Keratinocyte (primary cell): ENCODE results near the gene CRK. TPM values are rescaled to one million over a fixed set of nuclear protein-coding genes. Genes with fewer than 3 reads are reported as not detected.

ENCODE experiments used
- DNase-seq: peaks from one replicate; pipeline ENCODE4 v3.0.0-alpha.2; 2011; ENCODE audit warnings: low read depth, missing footprints, low spot score
- FAIRE-seq: peaks from 2 replicates; lab custom pipeline; 2011; peaks lifted over from hg19 to GRCh38; lab: Jason Lieb, UNC
- H2AFZ ChIP-seq: 2 replicates; pipeline ENCODE4 v1.6.0; 2012; ENCODE audit warnings: low read length, control low read depth, inconsistent platforms; ENCODE audit not compliant: control insufficient read depth
- H3K27ac ChIP-seq: 2 replicates; pipeline ENCODE4 v1.5.1; 2011; ENCODE audit warnings: low read length; ENCODE audit not compliant: control insufficient read depth, insufficient read depth
- H3K27me3 ChIP-seq: 3 replicates; pipeline ENCODE4 v1.6.0; 2011; ENCODE audit warnings: low read length; ENCODE audit not compliant: control insufficient read depth, insufficient read depth; ENCODE audit errors: extremely low read depth
- H3K36me3 ChIP-seq, 2 experiments: 2 replicates in 1 of 2; 3 replicates in 1 of 2; pipeline ENCODE4 v1.5.1; 2011; ENCODE audit warnings: low read length in 2 of 2, mild to moderate bottlenecking in 1 of 2; ENCODE audit not compliant: control insufficient read depth in 2 of 2, insufficient read depth in 2 of 2; ENCODE audit errors: extremely low read depth in 1 of 2
- H3K4me1 ChIP-seq: 3 replicates; pipeline ENCODE4 v1.5.1; 2011; ENCODE audit warnings: low read length; ENCODE audit not compliant: control insufficient read depth, insufficient read depth; ENCODE audit errors: extremely low read depth
- H3K4me2 ChIP-seq: 3 replicates; pipeline ENCODE4 v1.6.0; 2011; ENCODE audit warnings: low read depth, low read length; ENCODE audit not compliant: control insufficient read depth, insufficient read depth; ENCODE audit errors: extremely low read depth
- H3K4me3 ChIP-seq, 3 experiments: fragments of 200-600 bp in 1 of 3; sonication (generic) in 1 of 3; 2 replicates in 2 of 3; 3 replicates in 1 of 3; pipeline ENCODE4 v1.5.1; 2011 to 2016; ENCODE audit warnings: low read length in 3 of 3, mild to moderate bottlenecking in 3 of 3, control low read depth in 2 of 3, inconsistent platforms in 1 of 3, low read depth in 1 of 3, mixed read lengths in 1 of 3, mixed run types in 1 of 3, moderate library complexity in 1 of 3; ENCODE audit not compliant: control insufficient read depth in 2 of 3, insufficient read depth in 2 of 3; ENCODE audit errors: extremely low read depth in 1 of 3
- H3K79me2 ChIP-seq: 2 replicates; pipeline ENCODE4 v1.6.0; 2012; ENCODE audit warnings: low read length; ENCODE audit not compliant: control insufficient read depth, insufficient read depth
- H3K9ac ChIP-seq: 3 replicates; pipeline ENCODE4 v1.6.0; 2011; ENCODE audit warnings: low read length; ENCODE audit not compliant: control insufficient read depth, insufficient read depth; ENCODE audit errors: extremely low read depth
- H3K9me1 ChIP-seq: 3 replicates; pipeline ENCODE4 v1.6.0; 2011; ENCODE audit warnings: low read length; ENCODE audit not compliant: control insufficient read depth, insufficient read depth; ENCODE audit errors: extremely low read depth
- H3K9me3 ChIP-seq: 2 replicates; pipeline ENCODE4 v1.5.1; 2012; ENCODE audit warnings: low read depth, low read length; ENCODE audit not compliant: control insufficient read depth
- H4K20me1 ChIP-seq: 3 replicates; pipeline ENCODE4 v1.6.0; 2011; ENCODE audit warnings: low read length; ENCODE audit not compliant: control insufficient read depth, insufficient read depth; ENCODE audit errors: extremely low read depth
- EZH2 ChIP-seq: IDR thresholded peaks from one replicate; pipeline ENCODE4 v1.6.1; 2012; ENCODE audit warnings: inconsistent platforms, mild to moderate bottlenecking, low read length, moderate library complexity
- dilution Hi-C: fragments of 300-500 bp; cut with MboI; formaldehyde crosslinking; loops from one replicate; pipeline ENCODE4 v1.7.0; 2020; ENCODE audit warnings: low sequenced_read_pairs; ENCODE audit not compliant: extremely low pct_ligation_motif_present
- polyA plus RNA-seq, 5 experiments: library from polyadenylated mRNA; depleted of rRNA in 3 of 5; stranded (reverse) in 3 of 5; stranded (forward) in 1 of 5; unstranded in 1 of 5; fragments of >200 nt; gene quantifications; 1 replicate in 1 of 5; 2 replicates in 3 of 5; 3 replicates in 1 of 5; pipeline versions ENCODE4 v1.2.1 to v1.2.3, GENCODE V29; 2011 to 2012; ENCODE audit warnings: missing spikeins in 2 of 5, low read depth in 1 of 5, low replicate concordance in 1 of 5
- TF ChIP-seq, protein P1 (sequence below), 3 experiments: IDR thresholded peaks in 1 of 3; conservative IDR thresholded peaks in 1 of 3; optimal IDR thresholded peaks in 1 of 3; 2 replicates in 2 of 3; 3 replicates in 1 of 3; pipeline versions ENCODE3 to v1.5.1; 2011; ENCODE audit warnings: low read length in 3 of 3, mild to moderate bottlenecking in 3 of 3, moderate library complexity in 2 of 3, control low read depth in 1 of 3, inconsistent platforms in 1 of 3; ENCODE audit not compliant: insufficient read depth in 2 of 3; ENCODE audit errors: extremely low read depth in 1 of 3

The CRK gene
- polyA plus RNA-seq, 1 donor (not counting 4 experiments of a cell fraction or from before 2014, with no cell fraction given), result 127 TPM

DNA sequence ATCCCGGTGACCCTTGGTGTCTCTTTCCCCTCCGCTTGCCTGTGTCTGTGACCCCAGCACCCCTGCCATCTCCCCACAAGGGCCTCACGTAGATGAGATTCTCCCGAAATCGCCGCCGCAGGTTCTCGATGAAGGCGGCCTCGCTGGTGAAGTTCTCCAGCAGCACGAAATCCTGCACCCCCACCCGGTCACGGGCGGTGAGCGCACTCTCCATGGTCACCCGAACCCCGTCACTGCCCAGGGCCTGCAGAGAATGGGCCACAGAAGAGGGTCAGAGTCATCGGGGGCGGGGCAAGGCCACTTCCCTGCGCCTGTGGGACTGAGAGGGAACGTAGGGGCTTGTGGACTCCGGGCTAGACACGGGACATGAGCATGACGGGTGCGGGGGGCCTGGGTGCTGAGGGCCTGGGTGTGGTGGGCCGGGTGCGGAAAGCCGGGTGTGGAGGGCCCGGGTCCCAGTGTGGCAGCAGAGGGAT, 28.1 kb upstream of the CRK start:
- Histone ChIP-seq H3K4me3 (no peak overlapping the region), H3K4me1 (peaks cover 14% of the 10 kb centered on the region), H3K27ac (no peak overlapping the region)

DNA sequence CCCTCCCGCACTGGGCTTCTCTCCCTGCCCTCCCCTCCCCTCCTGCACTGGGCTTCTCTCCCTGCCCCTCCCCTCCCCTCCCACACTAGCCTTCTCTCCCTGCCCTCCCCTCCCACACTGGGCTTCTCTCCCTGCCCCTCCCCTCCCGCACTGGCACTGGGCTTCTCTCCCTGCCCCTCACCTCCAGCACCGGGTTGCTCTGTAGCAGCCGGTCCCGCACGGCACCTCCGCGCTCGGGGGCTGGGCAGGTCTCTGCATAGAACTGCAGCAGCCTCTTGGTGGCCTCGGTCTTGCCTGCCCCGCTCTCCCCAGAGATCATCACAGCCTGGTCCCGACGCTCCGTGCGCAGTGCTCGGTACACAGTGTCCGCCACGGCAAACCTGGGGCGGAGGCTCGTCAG, 26.6 kb upstream of the CRK start:
- no peak for FAIRE-seq
- Histone ChIP-seq H3K27ac (no peak overlapping the region), H3K4me3 (no peak overlapping the region), H3K79me2 (peaks cover 14% of the 10 kb centered on the region), H3K9me1 (no peaks in the 10 kb centered on the region), H4K20me1 (no peaks in the 10 kb centered on the region), H3K36me3 (peaks cover 22 to 23% of the 10 kb centered on the region in 2 experiments), H3K4me1 (peaks cover 5% of the 10 kb centered on the region), H3K4me2 (no peak overlapping the region), H3K9ac (no peak overlapping the region), H2AFZ (no peak overlapping the region), H3K9me3 (no peaks in the 10 kb centered on the region), H3K27me3 (no peaks in the 10 kb centered on the region)
- no peak for DNase-seq
- dilution Hi-C loops, result no loop called here
- TF ChIP-seq, protein P1, sequence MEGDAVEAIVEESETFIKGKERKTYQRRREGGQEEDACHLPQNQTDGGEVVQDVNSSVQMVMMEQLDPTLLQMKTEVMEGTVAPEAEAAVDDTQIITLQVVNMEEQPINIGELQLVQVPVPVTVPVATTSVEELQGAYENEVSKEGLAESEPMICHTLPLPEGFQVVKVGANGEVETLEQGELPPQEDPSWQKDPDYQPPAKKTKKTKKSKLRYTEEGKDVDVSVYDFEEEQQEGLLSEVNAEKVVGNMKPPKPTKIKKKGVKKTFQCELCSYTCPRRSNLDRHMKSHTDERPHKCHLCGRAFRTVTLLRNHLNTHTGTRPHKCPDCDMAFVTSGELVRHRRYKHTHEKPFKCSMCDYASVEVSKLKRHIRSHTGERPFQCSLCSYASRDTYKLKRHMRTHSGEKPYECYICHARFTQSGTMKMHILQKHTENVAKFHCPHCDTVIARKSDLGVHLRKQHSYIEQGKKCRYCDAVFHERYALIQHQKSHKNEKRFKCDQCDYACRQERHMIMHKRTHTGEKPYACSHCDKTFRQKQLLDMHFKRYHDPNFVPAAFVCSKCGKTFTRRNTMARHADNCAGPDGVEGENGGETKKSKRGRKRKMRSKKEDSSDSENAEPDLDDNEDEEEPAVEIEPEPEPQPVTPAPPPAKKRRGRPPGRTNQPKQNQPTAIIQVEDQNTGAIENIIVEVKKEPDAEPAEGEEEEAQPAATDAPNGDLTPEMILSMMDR (optimal IDR thresholded peaks at IDR 0.05 in 1 of 3, IDR thresholded peaks at IDR 0.05 in 1 of 3, conservative IDR thresholded peaks at IDR 0.05 in 1 of 3; ENCODE audit: extremely low read depth in 1 of 3, insufficient read depth in 2 of 3, low read length in 3 of 3), result no peak
- TF ChIP-seq EZH2, result no peak

More for the DNA sequence above, 28.1 kb upstream of the CRK start:
- Histone ChIP-seq H3K36me3 (peaks cover 17 to 18% of the 10 kb centered on the region in 2 experiments), H3K9me1 (no peaks in the 10 kb centered on the region), H4K20me1 (no peaks in the 10 kb centered on the region), H3K9me3 (no peaks in the 10 kb centered on the region), H3K27me3 (no peaks in the 10 kb centered on the region), H3K79me2 (peaks cover 20% of the 10 kb centered on the region), H3K9ac (no peak overlapping the region), H2AFZ (no peak overlapping the region), H3K4me2 (no peak overlapping the region)
- dilution Hi-C loops, result no loop called here
- no peak for TF ChIP-seq EZH2
- TF ChIP-seq, protein P1 (optimal IDR thresholded peaks at IDR 0.05 in 1 of 3, IDR thresholded peaks at IDR 0.05 in 1 of 3, conservative IDR thresholded peaks at IDR 0.05 in 1 of 3; ENCODE audit: extremely low read depth in 1 of 3, insufficient read depth in 2 of 3, low read length in 3 of 3), result no peak
- FAIRE-seq, result no peak
- no peak for DNase-seq
